ENCODE measurements around the gene VASN.

DNA sequence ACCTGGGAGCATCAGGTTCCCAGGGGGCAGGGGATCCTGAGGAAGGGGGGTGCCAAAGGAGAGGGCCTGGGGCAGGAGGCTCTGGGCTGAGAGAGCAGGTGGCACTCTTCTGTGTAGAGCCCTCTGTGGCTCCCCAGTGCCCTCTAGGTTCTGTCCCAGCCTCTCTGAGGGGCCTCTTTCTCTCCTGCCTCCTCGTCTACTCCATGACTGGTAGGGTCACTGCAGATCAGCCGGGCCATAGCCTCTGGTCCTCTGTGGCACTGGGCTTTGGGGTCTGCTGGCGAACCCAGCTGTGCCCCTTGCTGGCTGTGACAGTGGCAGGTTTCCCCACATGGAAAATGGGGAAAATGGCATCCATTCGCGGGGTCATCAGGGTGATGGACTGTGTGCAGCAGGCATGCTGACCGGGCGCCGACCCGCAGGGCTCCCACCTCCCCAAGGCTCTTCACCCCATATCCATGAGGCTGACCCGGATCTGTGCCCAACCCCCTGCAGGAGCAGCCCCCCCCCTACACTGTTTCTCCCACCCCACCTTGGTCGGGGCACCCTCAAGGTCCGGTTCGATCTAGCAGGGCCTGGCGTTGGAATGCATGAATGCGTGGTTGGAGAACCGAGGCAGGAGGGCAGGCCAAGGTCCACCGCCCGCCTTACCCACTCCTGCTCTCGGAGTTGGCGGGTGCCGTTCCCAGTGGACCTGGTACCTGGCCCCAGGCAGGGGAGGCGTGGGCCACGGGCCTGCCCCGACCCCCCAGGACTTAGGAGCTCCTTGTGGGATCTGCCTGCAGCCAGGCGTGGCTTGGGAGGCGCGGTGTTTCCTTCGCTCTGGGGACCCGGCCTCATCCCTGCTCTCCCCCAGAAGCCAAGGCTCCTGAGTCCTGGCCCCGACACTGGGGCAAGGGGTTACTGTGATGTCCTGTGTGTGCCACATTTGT, 49.3 kb upstream of the VASN start:
- no peak for TF ChIP-seq POLR2A (IDR thresholded peaks at IDR 0.05)
- TF ChIP-seq, protein P1, sequence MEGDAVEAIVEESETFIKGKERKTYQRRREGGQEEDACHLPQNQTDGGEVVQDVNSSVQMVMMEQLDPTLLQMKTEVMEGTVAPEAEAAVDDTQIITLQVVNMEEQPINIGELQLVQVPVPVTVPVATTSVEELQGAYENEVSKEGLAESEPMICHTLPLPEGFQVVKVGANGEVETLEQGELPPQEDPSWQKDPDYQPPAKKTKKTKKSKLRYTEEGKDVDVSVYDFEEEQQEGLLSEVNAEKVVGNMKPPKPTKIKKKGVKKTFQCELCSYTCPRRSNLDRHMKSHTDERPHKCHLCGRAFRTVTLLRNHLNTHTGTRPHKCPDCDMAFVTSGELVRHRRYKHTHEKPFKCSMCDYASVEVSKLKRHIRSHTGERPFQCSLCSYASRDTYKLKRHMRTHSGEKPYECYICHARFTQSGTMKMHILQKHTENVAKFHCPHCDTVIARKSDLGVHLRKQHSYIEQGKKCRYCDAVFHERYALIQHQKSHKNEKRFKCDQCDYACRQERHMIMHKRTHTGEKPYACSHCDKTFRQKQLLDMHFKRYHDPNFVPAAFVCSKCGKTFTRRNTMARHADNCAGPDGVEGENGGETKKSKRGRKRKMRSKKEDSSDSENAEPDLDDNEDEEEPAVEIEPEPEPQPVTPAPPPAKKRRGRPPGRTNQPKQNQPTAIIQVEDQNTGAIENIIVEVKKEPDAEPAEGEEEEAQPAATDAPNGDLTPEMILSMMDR (IDR thresholded peaks at IDR 0.05) = no peak
